ENCODE data around the gene MCCC1.
"Not testable (repeated sequence)": the region's sequence is repeated elsewhere in the genome, so short reads cannot be mapped to it uniquely, and the experiment has no call there.

The MCCC1 gene

DNA sequence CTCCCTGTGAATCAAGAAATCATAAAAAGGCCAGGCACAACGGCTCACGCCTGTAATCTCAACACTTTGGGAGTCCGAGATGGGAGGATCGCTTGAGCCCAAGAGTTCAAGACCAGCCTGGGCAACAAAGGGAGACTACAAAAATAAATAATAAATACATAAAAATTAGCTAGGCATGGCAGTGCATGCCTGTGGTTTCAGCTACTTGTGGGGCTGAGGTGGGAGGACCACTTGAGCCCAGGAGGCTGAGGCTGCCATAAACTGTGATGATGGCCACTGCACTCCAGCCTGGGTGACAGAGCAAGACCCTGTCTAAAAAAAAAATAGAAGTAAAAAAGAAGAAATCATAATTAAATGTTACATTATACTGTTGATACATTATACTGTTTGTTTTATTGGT, 91.0 kb downstream of the MCCC1 start:
- TF ChIP-seq CTCF (IDR thresholded peaks at IDR 0.05; ENCODE audit: borderline replicate concordance, insufficient read depth, low read depth, low read length) = no peak

DNA sequence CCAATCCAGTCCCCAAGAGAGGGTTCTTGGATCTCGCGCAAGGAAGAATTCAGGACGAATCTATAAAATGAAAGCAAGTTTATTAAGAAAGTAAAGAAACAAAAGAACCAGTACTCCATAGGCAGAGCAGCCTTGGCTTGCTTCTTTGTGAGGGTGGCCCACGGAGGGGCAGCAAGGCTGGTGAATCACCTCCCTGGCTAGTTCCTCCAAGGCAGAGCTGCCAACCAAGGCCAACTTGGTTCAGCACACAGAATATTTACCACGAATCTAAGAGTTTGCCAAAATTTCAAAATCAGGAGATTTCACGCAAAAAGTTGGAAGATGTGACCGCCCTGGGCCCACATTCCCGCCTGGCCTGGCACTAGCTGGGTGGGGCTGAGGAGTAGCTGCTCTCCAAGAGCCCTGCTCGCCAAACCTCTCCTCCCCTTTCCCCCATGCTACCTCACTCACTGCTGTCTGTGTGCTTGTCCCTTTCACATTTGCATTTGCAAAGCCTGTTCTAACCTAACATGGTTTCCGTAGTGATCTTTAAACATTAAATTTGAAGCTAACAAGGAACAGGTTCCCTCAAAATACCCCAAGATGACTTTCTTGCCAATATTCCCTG, 92.8 kb downstream of the MCCC1 start:
- H3K4me3 ChIP-seq (ENCODE audit: low read depth, low read length) = no peak overlapping the region
- TF ChIP-seq CTCF (IDR thresholded peaks at IDR 0.05; ENCODE audit: borderline replicate concordance, insufficient read depth, low read depth, low read length) = no peak

More for the DNA sequence above, 91.0 kb downstream of the MCCC1 start:
- no peak overlapping the region for H3K4me3 ChIP-seq (ENCODE audit: low read depth, low read length)

- H3K4me3 ChIP-seq (ENCODE audit: low read depth, low read length) = no peak overlapping the region
- TF ChIP-seq CTCF (IDR thresholded peaks at IDR 0.05; ENCODE audit: borderline replicate concordance, insufficient read depth, low read depth, low read length) = no peak
These were observed 99.5 kb downstream of the MCCC1 start for GRCh38 chr3:182999767-183000166.

- not testable (repeated sequence) for H3K4me3 ChIP-seq (ENCODE audit: low read depth, low read length)
These were observed 105.7 kb downstream of the MCCC1 start for GRCh38 chr3:182993486-182994201.

DNA sequence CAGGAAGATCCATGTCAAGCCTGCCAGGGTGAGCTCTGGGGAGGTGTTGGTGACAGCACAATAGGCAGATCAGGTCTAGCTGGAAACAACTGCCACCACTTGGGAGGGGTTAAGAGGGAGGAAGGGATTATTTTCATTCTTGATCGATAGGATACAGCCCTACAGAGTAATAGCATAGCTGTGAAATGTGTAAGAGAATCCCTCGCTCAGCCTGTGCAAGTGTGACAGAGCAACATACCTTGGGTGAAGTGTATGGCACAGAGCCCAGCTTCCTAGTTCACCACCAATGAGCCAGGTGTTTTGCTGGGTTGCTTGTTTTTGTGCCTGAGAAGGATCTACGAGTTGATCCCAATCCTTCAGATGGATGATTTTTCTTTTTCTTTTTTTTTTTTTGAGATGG, 109.7 kb downstream of the MCCC1 start:
- TF ChIP-seq CTCF (IDR thresholded peaks at IDR 0.05; ENCODE audit: borderline replicate concordance, insufficient read depth, low read depth, low read length) = no peak
- no peak overlapping the region for H3K4me3 ChIP-seq (ENCODE audit: low read depth, low read length)

DNA sequence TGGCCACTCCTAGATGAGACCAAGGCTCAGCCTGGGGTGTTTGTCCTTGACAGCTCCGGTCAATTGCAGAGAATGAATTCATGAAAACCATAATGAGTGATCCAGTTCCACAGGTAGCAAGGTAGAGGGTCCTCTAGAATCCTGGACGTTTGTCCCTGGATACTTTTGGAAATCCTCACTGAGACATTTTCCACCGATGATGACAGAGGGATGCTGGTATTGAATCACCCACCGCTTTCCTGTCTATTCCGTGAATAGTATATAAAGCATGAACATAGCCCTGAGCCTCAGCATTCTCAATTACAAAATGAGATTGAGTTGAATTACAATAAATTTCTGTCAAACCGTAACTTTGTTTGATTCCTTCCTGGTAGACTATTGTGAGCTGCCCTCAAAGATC, 113.3 kb downstream of the MCCC1 start:
- no peak for TF ChIP-seq CTCF (IDR thresholded peaks at IDR 0.05; ENCODE audit: borderline replicate concordance, insufficient read depth, low read depth, low read length)
- H3K4me3 ChIP-seq (ENCODE audit: low read depth, low read length) = no peak overlapping the region

- no peak overlapping the region for H3K4me3 ChIP-seq (ENCODE audit: low read depth, low read length)
- TF ChIP-seq CTCF (IDR thresholded peaks at IDR 0.05; ENCODE audit: borderline replicate concordance, insufficient read depth, low read depth, low read length) = no peak
These were observed 115.4 kb downstream of the MCCC1 start for GRCh38 chr3:182983876-182984275.

All from GM12875 (cell line).